ENCODE data around the gene DDX39B.
"Not testable (repeated sequence)": the region's sequence is repeated elsewhere in the genome, so short reads cannot be mapped to it uniquely, and the experiment has no call there.

The DDX39B gene

DNA sequence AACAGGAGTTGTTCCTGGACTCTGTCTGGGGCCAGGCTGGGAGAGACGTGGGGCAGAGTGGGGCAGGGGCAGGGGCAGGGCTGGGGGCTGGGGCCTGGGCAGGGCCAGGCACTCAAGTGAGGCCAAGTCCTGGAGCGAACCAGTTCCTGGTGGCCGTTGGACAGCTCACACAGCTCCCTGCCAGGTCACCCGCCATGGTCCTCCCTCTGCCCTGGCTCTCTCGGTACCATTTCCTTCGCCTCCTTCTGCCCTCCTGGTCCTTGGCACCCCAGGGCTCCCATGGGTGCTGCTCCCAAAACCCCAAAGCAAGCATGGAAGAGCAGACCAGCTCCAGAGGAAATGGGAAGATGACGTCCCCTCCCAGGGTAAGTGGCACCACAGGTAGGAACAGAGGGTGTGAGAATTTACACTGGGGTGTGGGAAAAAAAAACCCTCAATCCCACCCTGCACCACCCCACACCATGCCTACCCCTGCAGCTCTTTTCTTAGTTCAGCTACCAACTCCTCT lies 12.9 kb downstream of the DDX39B start, which contains the start of gene MCCD1:
MCCD1 (plus strand) TSS at position 142 of the 508 bp plus-strand sequence; CDS start at position 195, 53 bp downstream.
- no peak for DNase-seq (ENCODE audit: low spot score)

DNA sequence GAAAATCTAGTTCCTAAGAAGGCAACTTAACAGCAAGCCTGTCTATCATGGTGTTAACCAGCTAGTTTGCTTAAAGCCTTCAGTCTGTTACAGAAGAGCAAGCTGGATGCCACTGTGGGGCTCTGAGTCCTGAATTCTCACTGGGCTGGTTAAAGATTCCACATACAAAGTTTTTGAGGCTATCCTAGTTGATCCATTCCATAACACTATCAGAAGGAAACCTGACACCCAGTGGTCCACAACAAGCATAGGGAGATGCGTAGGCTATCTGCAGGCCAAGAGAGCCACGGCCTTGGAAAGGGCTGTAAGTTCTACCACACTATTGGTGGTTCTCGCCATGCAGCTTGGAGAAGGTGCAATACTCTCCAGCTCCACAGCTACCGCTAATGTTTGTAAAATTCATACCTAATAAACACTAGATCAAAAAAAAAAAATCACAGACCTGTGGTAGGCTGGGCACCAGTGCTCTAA lies 13.5 kb downstream of the DDX39B start:
- no peak for DNase-seq (ENCODE audit: low spot score)

GRCh38 chr6:31525932-31526591 lies 15.7 kb downstream of the DDX39B start:
- no peak for DNase-seq (ENCODE audit: low spot score)

DNA sequence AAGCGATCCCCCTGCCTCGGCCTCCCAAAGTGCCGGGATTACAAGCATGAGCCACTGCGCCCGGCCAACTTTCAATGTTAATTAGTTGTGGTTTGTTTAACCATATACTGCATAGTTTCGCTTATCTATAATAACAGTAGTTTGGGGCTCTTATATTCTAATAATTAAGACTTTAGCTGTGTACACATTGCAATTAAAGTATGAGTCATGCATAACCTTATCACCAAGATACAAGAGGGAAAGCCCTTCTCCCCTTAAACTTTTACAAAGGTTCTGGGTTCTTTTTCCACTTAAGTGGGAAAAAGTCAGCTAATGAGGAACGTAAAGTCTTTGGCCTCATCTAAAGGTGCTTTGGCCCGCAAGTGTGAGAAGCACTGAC lies 16.3 kb downstream of the DDX39B start:
- DNase-seq (ENCODE audit: low spot score) = no peak

- DNase-seq (ENCODE audit: low spot score) = no peak
Observed at GRCh38 chr6:31521835-31522234, 20.0 kb downstream of the DDX39B start.

DNA sequence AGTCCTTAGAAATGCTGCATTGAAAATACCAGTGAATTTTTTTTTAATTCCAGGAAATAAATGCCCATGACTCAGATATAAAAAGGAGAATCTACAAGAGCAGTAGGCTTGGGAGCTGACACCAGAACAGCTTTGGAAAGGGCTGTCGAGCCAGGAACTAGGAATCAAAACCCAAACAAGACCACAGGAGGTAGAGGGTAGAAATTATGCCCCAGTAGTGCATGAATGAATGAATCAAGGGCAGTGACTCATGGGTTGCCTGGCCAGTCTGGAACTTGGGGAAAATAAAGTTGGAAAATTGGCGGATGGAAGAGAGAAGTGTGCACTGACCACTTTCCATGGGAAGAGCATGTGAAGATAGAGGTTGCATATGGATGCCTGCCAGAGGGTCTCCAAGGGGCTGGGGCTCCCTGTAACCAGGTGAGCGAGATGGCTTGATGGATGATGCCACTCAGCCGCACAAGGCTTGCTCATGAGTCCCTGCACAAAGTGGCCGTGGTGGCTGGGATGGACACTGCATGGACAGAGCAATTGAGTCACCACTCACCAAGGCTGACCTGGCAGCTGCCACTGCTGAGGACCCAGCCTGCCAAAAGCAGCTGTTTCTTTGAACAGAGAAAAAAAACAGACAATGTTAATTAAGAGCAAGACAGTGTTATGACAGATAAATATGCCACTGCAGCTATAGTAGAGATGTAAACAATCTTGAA lies 28.2 kb downstream of the DDX39B start:
- DNase-seq (ENCODE audit: low spot score) = no peak

DNA sequence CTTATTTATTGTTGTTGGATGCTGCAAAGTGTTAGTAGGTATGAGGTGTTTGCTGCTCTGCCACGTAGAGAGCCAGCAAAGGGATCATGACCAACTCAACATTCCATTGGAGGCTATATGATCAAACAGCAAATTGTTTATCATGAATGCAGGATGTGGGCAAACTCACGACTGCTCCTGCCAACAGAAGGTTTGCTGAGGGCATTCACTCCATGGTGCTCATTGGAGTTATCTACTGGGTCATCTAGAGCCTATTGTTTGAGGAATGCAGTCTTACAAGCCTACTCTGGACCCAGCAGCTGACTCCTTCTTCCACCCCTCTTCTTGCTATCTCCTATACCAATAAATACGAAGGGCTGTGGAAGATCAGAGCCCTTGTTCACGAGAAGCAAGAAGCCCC lies 31.8 kb downstream of the DDX39B start:
- DNase-seq (ENCODE audit: low spot score) = no peak

GRCh38 chr6:31509036-31509435 lies 32.8 kb downstream of the DDX39B start:
- DNase-seq (ENCODE audit: low spot score) = not testable (repeated sequence)

DNA sequence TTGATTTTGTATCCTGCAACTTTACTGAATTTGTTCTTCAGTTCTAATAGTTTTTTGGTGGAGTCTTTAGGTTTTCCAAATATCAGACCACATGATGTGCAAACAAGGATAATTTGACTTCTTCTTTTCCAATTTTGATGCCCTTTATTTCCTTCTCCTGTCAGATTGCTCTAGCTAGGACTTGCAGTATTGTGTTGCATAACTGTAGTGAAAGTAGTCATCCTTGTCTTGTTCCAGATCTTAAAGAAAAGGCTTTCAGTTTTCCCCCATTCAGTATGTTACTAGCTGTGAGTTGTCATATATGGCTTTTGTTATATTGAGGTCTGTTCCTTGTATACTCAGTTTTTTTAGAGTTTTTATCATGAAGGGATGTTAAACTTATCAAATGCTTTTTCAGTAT lies 39.2 kb downstream of the DDX39B start:
- DNase-seq (ENCODE audit: low spot score) = no peak

DNA sequence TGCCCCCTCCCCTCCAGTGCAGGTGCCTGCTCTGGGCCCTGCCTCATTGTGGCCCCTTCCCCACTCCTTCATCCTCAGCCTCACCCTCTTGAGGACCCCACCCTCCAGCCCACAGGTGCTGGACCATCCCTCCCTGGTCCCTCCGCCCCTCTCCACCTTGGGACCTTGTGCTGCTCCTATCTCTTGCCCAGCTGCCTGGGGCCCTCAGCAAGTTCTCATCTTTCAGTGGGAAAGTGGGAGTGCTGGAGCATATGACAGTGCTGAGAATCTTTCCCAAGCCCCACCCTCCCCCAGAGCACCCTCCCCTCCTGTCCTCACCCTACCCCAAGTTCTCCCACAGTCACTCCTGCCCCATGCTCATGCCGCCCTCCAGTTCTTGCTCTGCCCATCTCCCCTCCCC lies 42.2 kb downstream of the DDX39B start:
- DNase-seq (ENCODE audit: low spot score) = not testable (repeated sequence)

GRCh38 chr6:31498748-31499147 lies 43.1 kb downstream of the DDX39B start:
- no peak for DNase-seq (ENCODE audit: low spot score)

DNA sequence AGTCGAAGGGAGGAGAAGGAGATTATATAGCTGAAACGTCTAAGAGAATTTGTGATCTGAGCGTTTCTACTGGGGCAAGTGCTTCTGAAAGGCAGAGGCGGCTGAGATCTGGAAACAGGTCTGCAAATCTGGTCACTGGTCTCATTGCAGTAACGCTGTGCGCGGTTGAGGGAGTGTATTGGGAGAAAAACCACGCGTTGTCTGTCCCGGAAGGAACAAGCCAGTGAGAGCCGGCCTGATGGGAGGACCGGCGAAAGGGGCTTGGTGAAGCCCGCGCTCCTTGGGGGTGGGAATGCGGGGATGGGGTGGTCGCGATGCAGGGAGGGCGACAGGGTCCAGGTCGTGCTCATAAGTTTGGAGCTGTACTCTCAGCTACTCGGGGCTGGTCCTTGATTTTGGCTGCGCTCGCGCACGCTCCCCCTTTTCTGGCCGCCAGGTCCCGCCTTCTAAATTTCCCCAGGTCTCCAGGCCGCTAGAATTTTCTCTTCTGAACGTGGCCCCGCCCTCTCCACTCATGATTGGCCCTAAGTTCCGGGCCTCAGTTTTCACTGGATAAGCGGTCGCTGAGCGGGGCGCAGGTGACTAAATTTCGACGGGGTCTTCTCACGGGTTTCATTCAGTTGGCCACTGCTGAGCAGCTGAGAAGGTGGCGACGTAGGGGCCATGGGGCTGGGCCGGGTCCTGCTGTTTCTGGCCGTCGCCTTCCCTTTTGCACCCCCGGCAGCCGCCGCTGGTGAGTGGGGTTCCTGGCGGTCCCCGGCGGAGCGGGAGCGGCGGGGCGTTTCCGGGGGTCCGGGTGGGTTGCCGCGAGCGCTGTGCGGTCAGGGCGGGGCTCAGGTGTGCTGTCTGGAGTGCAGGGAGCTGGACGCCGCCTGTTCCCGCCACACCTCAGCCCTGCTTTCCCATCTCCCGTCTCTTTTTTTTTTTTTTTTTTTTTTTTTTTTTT lies 44.0 kb downstream of the DDX39B start, which contains the start of gene MICB:
MICB (plus strand) TSS at position 615 of the 946 bp plus-strand sequence; CDS start at position 664, 49 bp downstream.
- peak; percentile 85 for DNase-seq (ENCODE audit: low spot score)

- not testable (repeated sequence) for DNase-seq (ENCODE audit: low spot score)
Observed at GRCh38 chr6:31496826-31497225, 45.0 kb downstream of the DDX39B start.

DNA sequence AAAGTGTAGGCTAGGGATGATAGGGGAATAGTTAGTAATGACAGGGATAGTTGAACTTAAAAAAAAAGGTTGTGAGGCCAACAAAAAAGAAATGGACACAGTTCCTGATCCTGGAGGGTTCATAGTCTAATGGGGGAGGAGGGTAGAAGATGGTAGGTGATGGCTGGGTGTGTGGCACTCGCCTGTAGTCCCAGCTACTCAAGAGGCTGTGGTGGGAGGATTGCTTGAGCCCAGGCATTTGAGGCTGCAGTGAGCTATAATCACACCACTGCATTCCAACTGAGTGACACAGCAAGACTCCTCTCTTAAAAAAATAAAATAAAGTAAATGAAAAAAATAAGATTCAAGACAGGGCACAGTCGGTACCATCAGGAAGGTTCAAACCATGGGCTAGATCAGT lies 46.2 kb downstream of the DDX39B start:
- DNase-seq (ENCODE audit: low spot score) = no peak

DNA sequence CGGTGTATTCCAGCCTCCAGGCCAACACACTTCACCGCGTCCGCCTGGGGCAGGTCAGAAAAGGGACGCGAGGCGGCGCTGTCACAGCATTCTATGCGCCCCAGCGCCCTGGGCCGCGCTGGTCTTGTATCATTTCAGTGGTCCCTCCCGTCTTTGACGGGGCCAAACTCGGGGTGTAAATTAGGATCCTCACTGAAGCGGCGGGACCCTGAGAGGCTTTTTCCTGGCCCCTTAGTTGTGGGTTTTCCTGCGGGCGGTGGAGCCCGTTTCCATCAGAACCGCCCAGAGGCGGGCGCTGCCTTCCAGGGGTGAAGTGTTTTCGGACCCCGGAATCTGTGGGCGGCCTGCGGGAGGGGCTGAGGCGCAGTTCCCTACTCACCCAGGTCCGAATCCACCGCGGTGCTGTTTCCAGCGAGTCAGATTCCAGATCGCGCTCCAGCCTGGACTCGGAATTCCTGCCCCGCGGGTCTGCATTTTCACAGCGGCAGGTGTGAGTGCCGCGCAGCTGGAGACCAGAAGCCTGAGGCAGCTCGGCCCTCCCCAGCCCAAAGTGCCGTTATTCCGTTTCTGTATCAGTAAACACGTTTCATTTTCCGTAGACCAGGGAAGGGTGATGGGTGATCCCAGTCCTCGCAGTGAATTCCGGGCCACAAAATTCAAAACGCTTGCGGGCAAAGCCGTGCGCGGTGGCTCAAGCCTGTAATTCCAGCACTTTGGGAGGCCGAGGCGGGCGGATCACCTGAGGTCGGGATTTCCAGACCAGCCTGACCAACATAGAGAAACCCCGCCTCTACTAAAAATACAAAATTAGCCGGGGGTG lies 47.7 kb downstream of the DDX39B start:
- DNase-seq (ENCODE audit: low spot score) = peak; percentile 76

DNA sequence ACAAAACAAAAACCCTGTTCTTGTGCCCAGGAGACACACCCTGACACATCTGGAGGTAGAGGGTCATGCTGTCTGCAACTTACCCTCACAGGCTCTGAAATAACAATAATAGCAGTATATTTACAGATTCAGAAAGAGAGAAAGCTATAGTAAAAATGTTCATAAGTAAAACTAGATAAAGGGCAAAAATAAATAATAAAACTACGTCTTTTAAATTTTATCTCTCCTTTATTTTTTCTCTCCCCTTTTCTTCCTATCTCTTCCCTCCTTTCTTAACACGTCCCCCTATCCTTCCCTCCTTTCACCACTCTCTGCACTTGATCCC lies 48.3 kb downstream of the DDX39B start:
- DNase-seq (ENCODE audit: low spot score) = not testable (repeated sequence)

DNA sequence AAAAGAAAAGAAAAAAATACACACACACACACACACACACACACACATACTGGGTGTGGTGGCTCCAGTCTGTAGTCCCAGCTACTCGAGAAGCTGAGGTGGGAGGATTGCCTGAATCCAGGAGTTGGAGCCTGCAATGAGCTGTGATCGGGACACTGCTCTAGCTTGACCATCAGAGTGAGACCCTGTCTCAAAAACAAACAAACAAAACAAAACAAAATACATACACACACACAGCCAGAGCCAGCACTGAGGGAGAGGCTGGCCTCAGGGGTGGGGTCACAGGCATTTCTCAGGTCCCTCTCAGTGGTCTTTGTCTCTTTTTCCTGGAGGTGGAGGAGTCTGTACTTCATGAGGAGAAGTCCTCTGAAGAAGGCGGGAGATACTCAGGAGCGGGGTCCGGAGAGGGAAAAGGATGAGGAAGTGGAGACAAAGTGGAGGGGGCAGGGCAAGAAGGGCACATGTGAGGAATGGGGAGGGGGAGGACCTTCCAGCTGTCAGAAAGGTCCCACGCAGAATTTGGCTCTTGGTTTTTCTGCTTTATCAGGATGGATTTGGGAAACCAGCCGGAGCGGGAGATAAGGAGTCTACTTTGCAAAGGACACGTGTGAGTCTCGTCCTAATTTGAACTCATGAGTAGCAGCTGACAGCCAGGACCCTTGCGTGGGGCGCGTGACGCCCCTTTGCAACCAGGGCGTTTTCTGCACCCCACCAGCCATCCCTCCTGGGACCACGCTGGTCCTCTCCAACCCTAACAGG lies 51.5 kb downstream of the DDX39B start:
- DNase-seq (ENCODE audit: low spot score) = no peak

- no peak for DNase-seq (ENCODE audit: low spot score)
Observed at GRCh38 chr6:31489086-31489485, 52.7 kb downstream of the DDX39B start.

DNA sequence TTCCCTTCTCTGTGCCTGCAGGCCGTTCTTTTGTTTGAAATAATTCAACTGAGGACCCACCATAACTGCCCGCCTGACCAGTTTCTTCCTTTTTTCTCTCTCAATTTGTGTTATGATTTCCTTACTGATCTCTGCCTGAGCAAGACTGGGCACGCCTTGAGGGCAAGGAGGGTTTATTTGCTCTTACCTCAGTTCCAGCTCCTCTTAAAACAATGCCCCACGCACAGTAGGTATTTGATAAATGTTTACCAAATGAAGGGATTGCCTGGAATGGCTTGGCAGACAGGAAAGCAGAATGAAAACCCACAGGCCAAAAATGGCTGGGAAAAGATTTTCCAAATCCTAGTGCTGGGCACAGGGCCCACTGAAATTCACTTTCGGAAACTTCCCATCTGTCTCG lies 54.1 kb downstream of the DDX39B start:
- not testable (repeated sequence) for DNase-seq (ENCODE audit: low spot score)

GRCh38 chr6:31486065-31486837 lies 55.6 kb downstream of the DDX39B start:
- not testable (repeated sequence) for DNase-seq (ENCODE audit: low spot score)

All from CD4-positive, alpha-beta T cell treated with Interleukin-2 at 100 ng/mL for 4 hours (primary cell).